ENCODE data around the gene GRK5. TPM values are rescaled to one million over a fixed set of nuclear protein-coding genes. Genes with fewer than 3 reads are reported as not detected.

Gene GRK5
- total RNA-seq, 1 donor from 2014 or later: 4.3 TPM

DNA sequence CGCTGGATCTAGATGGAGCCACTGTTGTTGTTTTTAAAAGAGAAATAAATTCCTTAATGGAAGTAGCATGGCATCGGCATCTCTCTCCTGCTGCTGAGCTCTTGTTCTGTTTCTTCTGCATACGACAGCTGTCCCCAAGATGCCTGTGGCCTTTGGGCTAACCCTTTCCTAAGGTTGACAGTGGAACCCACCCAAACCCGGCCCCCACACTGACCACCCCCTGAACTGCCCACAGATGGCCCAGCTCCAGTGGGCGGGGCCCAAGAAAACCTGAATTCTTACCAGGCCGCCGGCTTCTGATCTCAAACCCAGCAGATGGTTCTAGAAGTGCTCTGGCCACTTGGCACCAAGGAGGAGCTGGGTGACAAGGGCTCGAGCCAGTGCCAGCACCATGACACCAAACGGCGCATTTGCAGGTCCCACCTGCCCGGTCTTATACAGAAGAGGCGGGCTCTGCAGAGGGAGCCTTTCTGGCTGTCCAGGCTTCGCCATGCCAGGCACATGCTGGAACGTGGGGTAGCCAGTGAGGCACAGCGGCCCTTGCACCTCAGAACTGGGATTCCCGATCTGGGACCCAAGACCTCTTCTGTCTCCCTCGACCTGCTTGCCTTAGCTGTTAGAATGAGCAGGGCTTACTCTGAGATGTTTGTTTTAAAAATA, 252.4 kb downstream of the GRK5 start:
- H3K9me3 Mint-ChIP-seq: peaks cover 8% of the 10 kb centered on the region
- TF ChIP-seq EZH2 (IDR thresholded peaks at IDR 0.05) (no peak), EZH2phosphoT487 (IDR thresholded peaks at IDR 0.05) (no peak)
- TF ChIP-seq, protein P1, sequence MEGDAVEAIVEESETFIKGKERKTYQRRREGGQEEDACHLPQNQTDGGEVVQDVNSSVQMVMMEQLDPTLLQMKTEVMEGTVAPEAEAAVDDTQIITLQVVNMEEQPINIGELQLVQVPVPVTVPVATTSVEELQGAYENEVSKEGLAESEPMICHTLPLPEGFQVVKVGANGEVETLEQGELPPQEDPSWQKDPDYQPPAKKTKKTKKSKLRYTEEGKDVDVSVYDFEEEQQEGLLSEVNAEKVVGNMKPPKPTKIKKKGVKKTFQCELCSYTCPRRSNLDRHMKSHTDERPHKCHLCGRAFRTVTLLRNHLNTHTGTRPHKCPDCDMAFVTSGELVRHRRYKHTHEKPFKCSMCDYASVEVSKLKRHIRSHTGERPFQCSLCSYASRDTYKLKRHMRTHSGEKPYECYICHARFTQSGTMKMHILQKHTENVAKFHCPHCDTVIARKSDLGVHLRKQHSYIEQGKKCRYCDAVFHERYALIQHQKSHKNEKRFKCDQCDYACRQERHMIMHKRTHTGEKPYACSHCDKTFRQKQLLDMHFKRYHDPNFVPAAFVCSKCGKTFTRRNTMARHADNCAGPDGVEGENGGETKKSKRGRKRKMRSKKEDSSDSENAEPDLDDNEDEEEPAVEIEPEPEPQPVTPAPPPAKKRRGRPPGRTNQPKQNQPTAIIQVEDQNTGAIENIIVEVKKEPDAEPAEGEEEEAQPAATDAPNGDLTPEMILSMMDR (IDR thresholded peaks at IDR 0.05): no peak
- Histone ChIP-seq H4K20me1 (ENCODE audit: low read depth) (no peaks in the 10 kb centered on the region), H3K4me3 (no peak overlapping the region), H3K4me1 (no peaks in the 10 kb centered on the region), H3F3A (ENCODE audit: low read depth) (no peaks in the 10 kb centered on the region), H3K9ac (no peak overlapping the region), H3K27ac (no peak overlapping the region), H3K4me2 (no peak overlapping the region), H3K36me3 (no peaks in the 10 kb centered on the region), H3K27me3 (no peaks in the 10 kb centered on the region), H3K9me3 (ENCODE audit: low read depth) (no peaks in the 10 kb centered on the region), H2AFZ (replicated peaks) (no peak overlapping the region), H3K79me2 (ENCODE audit: low read depth) (no peaks in the 10 kb centered on the region)
- peaks cover 2% of the 10 kb centered on the region for H3K36me3 Mint-ChIP-seq
- no peak overlapping the region for H3K4me3 Mint-ChIP-seq
- no peak for DNase-seq (ENCODE audit: low spot score)
- H3K4me1 Mint-ChIP-seq: no peaks in the 10 kb centered on the region
- no peaks in the 10 kb centered on the region for H3K27me3 Mint-ChIP-seq (ENCODE audit: insufficient read depth, low read depth)
- H3K27ac Mint-ChIP-seq: no peak overlapping the region

DNA sequence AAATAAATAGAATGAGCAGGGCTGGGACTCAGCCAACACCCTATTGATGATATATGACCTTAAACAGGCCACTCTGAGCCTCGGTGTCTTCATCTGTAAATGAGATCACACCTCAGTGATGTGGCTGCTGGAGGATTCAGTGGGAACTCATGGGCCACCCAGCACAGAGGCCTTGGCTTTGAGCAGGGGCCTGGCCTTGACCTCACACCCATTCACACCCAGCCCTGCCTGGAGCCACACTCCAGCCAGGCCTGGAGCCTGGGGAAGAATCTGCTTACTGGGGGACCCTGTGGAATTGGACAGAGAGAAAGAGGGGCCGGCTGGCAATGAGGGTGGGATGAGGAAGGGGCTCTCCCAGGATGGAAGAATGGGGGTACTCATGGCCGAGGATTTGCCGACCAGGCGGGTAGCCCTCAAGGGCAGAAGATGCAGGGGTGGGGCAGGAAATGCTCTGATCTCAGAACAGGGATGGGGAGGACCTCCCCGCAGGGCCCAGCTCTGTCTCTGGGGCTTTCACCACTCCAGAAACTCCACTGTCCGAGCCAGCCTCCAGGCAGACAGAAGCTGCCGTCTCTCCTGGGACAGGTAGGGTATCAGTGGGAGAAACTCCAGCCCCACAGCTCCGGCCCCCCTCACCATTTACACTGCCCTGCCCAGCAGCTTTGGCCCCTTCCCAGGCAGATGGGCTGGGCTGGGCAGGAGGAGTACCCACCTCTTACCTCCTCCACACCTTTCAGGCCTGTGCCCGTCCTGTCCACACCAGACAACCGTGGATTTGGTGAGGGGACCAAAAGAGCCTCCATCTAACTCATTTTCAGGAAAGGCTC, 253.2 kb downstream of the GRK5 start:
- no peak for DNase-seq (ENCODE audit: low spot score)

DNA sequence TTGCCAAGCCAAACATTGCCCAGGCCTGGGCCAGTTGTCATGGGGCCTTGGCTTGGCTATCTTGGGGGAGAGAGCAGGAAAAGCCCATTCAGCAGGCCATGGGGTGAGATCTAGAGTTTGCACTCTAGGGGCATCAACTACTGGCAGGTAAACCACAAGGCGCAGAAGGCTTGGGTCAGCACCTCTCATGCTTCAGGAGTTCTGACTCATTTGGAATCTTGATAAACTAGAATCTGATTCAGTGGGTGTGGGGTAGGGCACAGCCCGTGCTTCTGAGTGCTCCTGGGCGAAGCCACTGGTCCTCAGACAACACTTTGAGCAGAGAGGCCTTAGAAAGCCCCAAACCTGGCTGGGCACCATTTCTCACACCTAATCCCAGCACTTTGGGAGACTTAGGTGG, 254.0 kb downstream of the GRK5 start:
- no peaks in the 10 kb centered on the region for H3K4me1 ChIP-seq
- DNase-seq (ENCODE audit: low spot score): no peak
- no peaks in the 10 kb centered on the region for H3K9me3 ChIP-seq (ENCODE audit: low read depth)
- Mint-ChIP-seq H3K27me3 (ENCODE audit: insufficient read depth, low read depth) (no peaks in the 10 kb centered on the region), H3K9me3 (peaks cover 8% of the 10 kb centered on the region), H3K27ac (no peak overlapping the region), H3K4me1 (no peaks in the 10 kb centered on the region), H3K4me3 (no peak overlapping the region), H3K36me3 (peaks cover 2% of the 10 kb centered on the region)
- H4K20me1 ChIP-seq (ENCODE audit: low read depth): no peaks in the 10 kb centered on the region
- H3K27ac ChIP-seq: no peak overlapping the region
- H3K4me3 ChIP-seq: no peak overlapping the region
- H2AFZ ChIP-seq (replicated peaks): no peak overlapping the region
- no peaks in the 10 kb centered on the region for H3K79me2 ChIP-seq (ENCODE audit: low read depth)
- H3K4me2 ChIP-seq: no peak overlapping the region
- no peak overlapping the region for H3K9ac ChIP-seq
- H3F3A ChIP-seq (ENCODE audit: low read depth): no peaks in the 10 kb centered on the region
- no peaks in the 10 kb centered on the region for H3K36me3 ChIP-seq
- no peaks in the 10 kb centered on the region for H3K27me3 ChIP-seq
- TF ChIP-seq, protein P1 (IDR thresholded peaks at IDR 0.05): no peak
- TF ChIP-seq EZH2 (IDR thresholded peaks at IDR 0.05) (no peak), EZH2phosphoT487 (IDR thresholded peaks at IDR 0.05) (no peak)

More for the DNA sequence above, 253.2 kb downstream of the GRK5 start:
- H3K79me2 ChIP-seq (ENCODE audit: low read depth): no peaks in the 10 kb centered on the region
- no peaks in the 10 kb centered on the region for H3K4me1 ChIP-seq
- Mint-ChIP-seq H3K27ac (no peak overlapping the region), H3K36me3 (peaks cover 2% of the 10 kb centered on the region), H3K4me1 (no peaks in the 10 kb centered on the region), H3K4me3 (no peak overlapping the region), H3K27me3 (ENCODE audit: insufficient read depth, low read depth) (no peaks in the 10 kb centered on the region), H3K9me3 (peaks cover 8% of the 10 kb centered on the region)
- no peaks in the 10 kb centered on the region for H3F3A ChIP-seq (ENCODE audit: low read depth)
- H3K27ac ChIP-seq: no peak overlapping the region
- no peaks in the 10 kb centered on the region for H3K36me3 ChIP-seq
- H3K9me3 ChIP-seq (ENCODE audit: low read depth): no peaks in the 10 kb centered on the region
- no peak overlapping the region for H3K4me3 ChIP-seq
- H2AFZ ChIP-seq (replicated peaks): no peak overlapping the region
- no peak overlapping the region for H3K9ac ChIP-seq
- H3K27me3 ChIP-seq: no peaks in the 10 kb centered on the region
- no peaks in the 10 kb centered on the region for H4K20me1 ChIP-seq (ENCODE audit: low read depth)
- H3K4me2 ChIP-seq: no peak overlapping the region
- TF ChIP-seq, protein P1 (IDR thresholded peaks at IDR 0.05): no peak
- TF ChIP-seq EZH2 (IDR thresholded peaks at IDR 0.05): no peak
